ENCODE measurements around the gene AGMO. TPM values are rescaled to one million over a fixed set of nuclear protein-coding genes. Genes with fewer than 3 reads are reported as not detected.

AGMO gene
- polyA plus RNA-seq, 4 donors, result 0.30 to 1.3 (median 0.73) TPM

GRCh38 chr7:15504351-15504750, 57.5 kb downstream of the AGMO start:
- no peak for DNase-seq (ENCODE audit: low read depth in 4 of 4, low spot score in 3 of 4)

GRCh38 chr7:15503603-15504290, 58.1 kb downstream of the AGMO start:
- DNase-seq (ENCODE audit: low read depth in 4 of 4, low spot score in 3 of 4), result no peak

GRCh38 chr7:15498465-15498864, 63.4 kb downstream of the AGMO start:
- no peak for DNase-seq (ENCODE audit: low read depth in 4 of 4, low spot score in 3 of 4)

- no peak for DNase-seq (ENCODE audit: low read depth in 4 of 4, low spot score in 3 of 4)
These were observed 66.6 kb downstream of the AGMO start for GRCh38 chr7:15495170-15495569.

GRCh38 chr7:15494711-15495110, 67.1 kb downstream of the AGMO start:
- DNase-seq (ENCODE audit: low read depth in 4 of 4, low spot score in 3 of 4), result no peak

- DNase-seq (ENCODE audit: low read depth in 4 of 4, low spot score in 3 of 4), result no peak
These were observed 70.5 kb downstream of the AGMO start for GRCh38 chr7:15491361-15491760.

- DNase-seq (ENCODE audit: low read depth in 4 of 4, low spot score in 3 of 4), result no peak
These were observed 71.5 kb downstream of the AGMO start for GRCh38 chr7:15490291-15490690.

GRCh38 chr7:15489861-15490260, 72.0 kb downstream of the AGMO start:
- no peak for DNase-seq (ENCODE audit: low read depth in 4 of 4, low spot score in 3 of 4)

- DNase-seq (ENCODE audit: low read depth in 4 of 4, low spot score in 3 of 4), result peak in 1 of 4 donors; percentile 22
These were observed 72.4 kb downstream of the AGMO start for GRCh38 chr7:15489383-15489782.

GRCh38 chr7:15488401-15488800, 73.4 kb downstream of the AGMO start:
- DNase-seq (ENCODE audit: low read depth in 4 of 4, low spot score in 3 of 4), result no peak

GRCh38 chr7:15487896-15488295, 73.9 kb downstream of the AGMO start:
- DNase-seq (ENCODE audit: low read depth in 4 of 4, low spot score in 3 of 4), result no peak

- DNase-seq (ENCODE audit: low read depth in 4 of 4, low spot score in 3 of 4), result no peak
These were observed 75.8 kb downstream of the AGMO start for GRCh38 chr7:15485998-15486397.

GRCh38 chr7:15485431-15485830, 76.4 kb downstream of the AGMO start:
- no peak for DNase-seq (ENCODE audit: low read depth in 4 of 4, low spot score in 3 of 4)

GRCh38 chr7:15481132-15481531, 80.7 kb downstream of the AGMO start:
- no peak for DNase-seq (ENCODE audit: low read depth in 4 of 4, low spot score in 3 of 4)

- DNase-seq (ENCODE audit: low read depth in 4 of 4, low spot score in 3 of 4), result no peak
These were observed 83.4 kb downstream of the AGMO start for GRCh38 chr7:15478401-15478800.

GRCh38 chr7:15476531-15476918, 85.3 kb downstream of the AGMO start:
- no peak for DNase-seq (ENCODE audit: low read depth in 4 of 4, low spot score in 3 of 4)

- no peak for DNase-seq (ENCODE audit: low read depth in 4 of 4, low spot score in 3 of 4)
These were observed 85.8 kb downstream of the AGMO start for GRCh38 chr7:15475808-15476530.

- no peak for DNase-seq (ENCODE audit: low read depth in 4 of 4, low spot score in 3 of 4)
These were observed 90.2 kb downstream of the AGMO start for GRCh38 chr7:15471669-15471950.

GRCh38 chr7:15470825-15471668, 90.8 kb downstream of the AGMO start:
- no peak for DNase-seq (ENCODE audit: low read depth in 4 of 4, low spot score in 3 of 4)

- DNase-seq (ENCODE audit: low read depth in 4 of 4, low spot score in 3 of 4), result no peak
These were observed 97.1 kb downstream of the AGMO start for GRCh38 chr7:15464667-15465121.

- no peak for DNase-seq (ENCODE audit: low read depth in 4 of 4, low spot score in 3 of 4)
These were observed 97.8 kb downstream of the AGMO start for GRCh38 chr7:15463801-15464666.
